Neutrophil (primary cell): ENCODE measurements around the gene FNDC4.
"Not testable (repeated sequence)": the region's sequence is repeated elsewhere in the genome, so short reads cannot be mapped to it uniquely, and the experiment has no call there.

Experiments
- H3K27ac ChIP-seq: fragments of 200-600 bp; sonication (generic); 2 replicates; pipeline ENCODE4 v1.5.1; 2016; ENCODE audit warnings: mild to moderate bottlenecking, moderate library complexity
- H3K27me3 ChIP-seq: fragments of 200-600 bp; sonication (generic); 2 replicates; pipeline ENCODE4 v1.6.0; 2016; ENCODE audit warnings: mild to moderate bottlenecking
- H3K36me3 ChIP-seq: fragments of 200-600 bp; sonication (generic); 2 replicates; pipeline ENCODE4 v1.5.1; 2017
- H3K4me1 ChIP-seq, 2 experiments: fragments of 200-600 bp in 1 of 2; sonication (generic) in 1 of 2; 1 replicate in 1 of 2; 2 replicates in 1 of 2; pipeline versions ENCODE4 v1.5.1 to v1.6.1; 2013 to 2016; ENCODE audit warnings: low read depth in 1 of 2, low read length in 1 of 2, mild to moderate bottlenecking in 1 of 2, moderate library complexity in 1 of 2; ENCODE audit not compliant: control insufficient read depth in 1 of 2, insufficient read depth in 1 of 2
- H3K4me3 ChIP-seq, 2 experiments: fragments of 200-600 bp in 1 of 2; sonication (generic) in 1 of 2; 1 replicate in 1 of 2; 2 replicates in 1 of 2; pipeline ENCODE4 v1.5.1; 2013 to 2016; ENCODE audit warnings: low read depth in 1 of 2, low read length in 1 of 2, mild to moderate bottlenecking in 1 of 2, moderate library complexity in 1 of 2
- H3K9me3 ChIP-seq: fragments of 200-600 bp; sonication (generic); 2 replicates; pipeline ENCODE4 v1.5.1; 2016
- TF ChIP-seq, protein P1 (sequence below): fragments of 200-600 bp; sonication (generic); IDR thresholded peaks from 2 replicates; pipeline ENCODE4 v1.5.1; 2016; ENCODE audit warnings: antibody characterized with exemption

FNDC4 gene, protein sequence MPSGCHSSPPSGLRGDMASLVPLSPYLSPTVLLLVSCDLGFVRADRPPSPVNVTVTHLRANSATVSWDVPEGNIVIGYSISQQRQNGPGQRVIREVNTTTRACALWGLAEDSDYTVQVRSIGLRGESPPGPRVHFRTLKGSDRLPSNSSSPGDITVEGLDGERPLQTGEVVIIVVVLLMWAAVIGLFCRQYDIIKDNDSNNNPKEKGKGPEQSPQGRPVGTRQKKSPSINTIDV

DNA sequence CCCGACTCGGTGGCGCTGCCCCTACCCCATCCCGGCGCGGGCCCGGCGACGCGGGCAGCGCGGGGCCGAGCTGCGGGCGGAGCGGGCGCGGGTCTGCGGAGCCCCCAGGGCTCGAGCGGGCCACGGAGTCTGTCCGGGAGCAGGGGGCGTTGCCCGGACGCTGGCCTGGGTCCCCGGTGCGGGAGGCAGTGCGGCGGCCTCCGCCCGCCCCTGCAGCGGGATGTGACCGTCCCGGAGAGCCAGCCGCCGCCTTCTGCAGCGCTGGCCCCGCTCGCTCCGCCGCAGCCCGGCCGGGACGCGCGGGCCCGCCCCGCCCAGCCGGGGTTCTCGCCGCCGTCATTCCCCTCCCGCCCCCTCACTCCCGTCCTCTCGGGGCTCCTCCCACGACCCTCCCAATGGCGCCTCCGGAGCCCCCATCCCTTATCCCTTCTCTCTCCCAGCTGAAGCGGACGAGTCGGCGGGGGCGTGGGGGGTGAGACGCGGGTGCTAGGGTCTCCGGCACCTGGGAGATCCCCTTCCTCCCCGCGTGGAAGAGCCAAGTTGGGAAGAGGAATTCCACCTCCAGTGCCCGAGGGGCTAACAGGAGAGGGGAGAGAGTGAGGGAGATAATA lies at the start of gene FNDC4:
Gene FNDC4 (minus strand): TSS at position 257 of the 611 bp plus-strand sequence. CDS start 521 bp downstream, outside the sequence.
- peaks cover 85% of the 10 kb centered on the region for H3K27me3 ChIP-seq
- H3K9me3 ChIP-seq: no peaks in the 10 kb centered on the region
- no peak within 1 kb of the TSS for H3K27ac ChIP-seq
- TF ChIP-seq, protein P1, sequence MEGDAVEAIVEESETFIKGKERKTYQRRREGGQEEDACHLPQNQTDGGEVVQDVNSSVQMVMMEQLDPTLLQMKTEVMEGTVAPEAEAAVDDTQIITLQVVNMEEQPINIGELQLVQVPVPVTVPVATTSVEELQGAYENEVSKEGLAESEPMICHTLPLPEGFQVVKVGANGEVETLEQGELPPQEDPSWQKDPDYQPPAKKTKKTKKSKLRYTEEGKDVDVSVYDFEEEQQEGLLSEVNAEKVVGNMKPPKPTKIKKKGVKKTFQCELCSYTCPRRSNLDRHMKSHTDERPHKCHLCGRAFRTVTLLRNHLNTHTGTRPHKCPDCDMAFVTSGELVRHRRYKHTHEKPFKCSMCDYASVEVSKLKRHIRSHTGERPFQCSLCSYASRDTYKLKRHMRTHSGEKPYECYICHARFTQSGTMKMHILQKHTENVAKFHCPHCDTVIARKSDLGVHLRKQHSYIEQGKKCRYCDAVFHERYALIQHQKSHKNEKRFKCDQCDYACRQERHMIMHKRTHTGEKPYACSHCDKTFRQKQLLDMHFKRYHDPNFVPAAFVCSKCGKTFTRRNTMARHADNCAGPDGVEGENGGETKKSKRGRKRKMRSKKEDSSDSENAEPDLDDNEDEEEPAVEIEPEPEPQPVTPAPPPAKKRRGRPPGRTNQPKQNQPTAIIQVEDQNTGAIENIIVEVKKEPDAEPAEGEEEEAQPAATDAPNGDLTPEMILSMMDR: no peak
- H3K4me1 ChIP-seq: peaks cover 7 to 13% of the 10 kb centered on the region in 2 experiments
- H3K4me3 ChIP-seq: peak within 1 kb of the TSS in 1 of 2 experiments; percentile 28
- no peaks in the 10 kb centered on the region for H3K36me3 ChIP-seq

DNA sequence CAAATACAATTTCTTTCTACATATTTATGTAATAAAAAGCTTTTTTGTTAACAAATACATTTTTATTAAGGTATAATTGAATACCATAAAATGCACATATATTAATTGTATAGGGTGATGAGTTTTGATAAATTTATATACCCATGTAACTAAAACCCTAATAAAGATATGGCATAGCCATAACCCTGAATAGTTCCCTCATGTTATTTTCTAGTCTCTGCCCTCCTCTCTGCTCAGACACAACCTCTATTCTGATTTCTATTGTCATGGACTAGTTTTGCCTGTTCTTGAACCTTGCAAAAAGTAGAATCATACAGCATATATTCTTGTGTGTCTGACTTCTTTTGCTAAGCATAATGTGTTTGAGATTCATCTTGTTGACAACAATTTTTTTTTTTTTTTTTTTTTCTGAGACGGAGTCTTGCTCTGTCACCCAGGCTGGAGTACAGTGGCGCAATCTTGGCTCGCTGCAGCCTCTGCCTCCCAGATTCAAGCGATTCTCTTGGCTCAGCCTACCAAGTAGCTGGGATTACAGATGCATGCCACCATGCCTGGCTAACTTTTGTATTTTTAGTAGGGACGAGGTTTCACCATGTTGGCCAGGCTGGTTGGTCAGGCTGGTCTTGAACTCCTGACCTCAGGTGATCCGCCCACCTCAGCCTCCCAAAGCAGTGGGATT lies 49.3 kb upstream of the FNDC4 start:
- H3K4me3 ChIP-seq: no peak overlapping the region
- no peaks in the 10 kb centered on the region for H3K36me3 ChIP-seq
- no peak overlapping the region for H3K27ac ChIP-seq
- no peaks in the 10 kb centered on the region for H3K4me1 ChIP-seq
- TF ChIP-seq, protein P1: no peak
- H3K9me3 ChIP-seq: no peaks in the 10 kb centered on the region
- no peaks in the 10 kb centered on the region for H3K27me3 ChIP-seq

DNA sequence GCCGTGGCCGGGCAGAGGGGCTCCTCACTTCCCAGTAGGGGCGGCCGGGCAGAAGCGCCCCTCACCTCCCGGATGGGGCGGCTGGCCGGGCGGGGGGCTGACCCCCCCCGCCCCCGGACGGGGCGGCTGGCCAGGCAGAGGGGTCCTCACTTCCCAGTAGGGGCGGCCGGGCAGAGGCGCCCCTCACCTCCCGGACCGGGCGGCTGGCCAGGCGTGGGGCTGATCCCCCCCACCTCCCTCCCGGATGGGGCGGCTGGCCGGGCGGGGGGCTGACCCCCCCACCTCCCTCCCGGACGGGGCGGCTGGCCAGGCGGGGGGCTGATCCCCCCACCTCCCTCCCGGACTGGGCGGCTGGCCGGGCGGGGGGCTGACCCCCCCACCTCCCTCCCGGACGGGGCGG lies 44.6 kb upstream of the FNDC4 start:
- peaks cover 15% of the 10 kb centered on the region for H3K27me3 ChIP-seq
- H3K9me3 ChIP-seq, H3K36me3 ChIP-seq, H3K4me3 ChIP-seq, H3K4me1 ChIP-seq, H3K27ac ChIP-seq: not testable (repeated sequence)

DNA sequence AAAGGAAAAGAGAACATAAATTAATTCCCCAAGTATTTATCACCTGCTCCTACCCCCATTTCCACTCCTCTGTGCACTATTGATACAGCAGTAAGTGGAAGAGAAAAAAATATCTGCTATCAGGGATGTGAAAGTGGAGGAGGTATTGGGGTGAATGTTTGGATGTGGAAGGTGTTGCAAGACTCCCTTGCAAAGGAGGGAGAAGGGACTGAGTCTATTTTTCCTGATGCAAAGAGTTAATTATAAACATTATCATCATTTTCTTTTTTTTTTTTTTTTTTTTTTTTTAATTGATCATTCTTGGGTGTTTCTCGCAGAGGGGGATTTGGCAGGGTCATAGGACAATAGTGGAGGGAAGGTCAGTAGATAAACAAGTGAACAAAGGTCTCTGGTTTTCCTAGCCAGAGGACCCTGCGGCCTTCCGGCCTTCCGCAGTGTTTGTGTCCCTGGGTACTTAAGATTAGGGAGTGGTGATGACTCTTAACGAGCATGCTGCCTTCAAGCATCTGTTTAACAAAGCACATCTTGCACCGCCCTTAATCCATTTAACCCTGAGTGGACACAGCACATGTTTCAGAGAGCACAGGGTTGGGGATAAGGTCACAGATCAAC lies 43.9 kb upstream of the FNDC4 start:
- H3K4me1 ChIP-seq, H3K4me3 ChIP-seq, H3K9me3 ChIP-seq, H3K36me3 ChIP-seq, H3K27ac ChIP-seq: not testable (repeated sequence)
- peaks cover 15% of the 10 kb centered on the region for H3K27me3 ChIP-seq

DNA sequence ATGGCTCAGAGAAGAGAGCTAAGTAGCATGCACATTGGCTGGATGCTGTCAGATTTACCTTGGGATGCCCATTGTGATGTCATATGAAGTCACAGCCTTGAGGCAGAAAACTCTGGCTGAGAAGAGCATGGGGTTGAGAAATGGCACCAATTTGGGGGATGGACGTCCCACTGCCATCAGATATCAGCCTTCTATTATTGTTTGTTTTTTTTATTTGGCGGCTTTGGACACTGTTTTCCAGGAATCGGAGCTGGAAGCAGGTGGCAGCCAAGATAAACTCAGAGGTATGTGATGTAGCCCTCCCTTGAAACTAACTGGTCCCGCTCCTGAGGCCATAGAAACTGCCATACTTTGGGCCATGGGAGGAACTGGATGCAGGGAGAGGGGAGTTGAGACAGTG lies 42.3 kb upstream of the FNDC4 start:
- H3K4me1 ChIP-seq: no peaks in the 10 kb centered on the region
- TF ChIP-seq, protein P1: no peak
- no peaks in the 10 kb centered on the region for H3K36me3 ChIP-seq
- H3K4me3 ChIP-seq: no peak overlapping the region
- H3K27ac ChIP-seq: no peak overlapping the region
- H3K27me3 ChIP-seq: peaks cover 15% of the 10 kb centered on the region
- no peaks in the 10 kb centered on the region for H3K9me3 ChIP-seq

DNA sequence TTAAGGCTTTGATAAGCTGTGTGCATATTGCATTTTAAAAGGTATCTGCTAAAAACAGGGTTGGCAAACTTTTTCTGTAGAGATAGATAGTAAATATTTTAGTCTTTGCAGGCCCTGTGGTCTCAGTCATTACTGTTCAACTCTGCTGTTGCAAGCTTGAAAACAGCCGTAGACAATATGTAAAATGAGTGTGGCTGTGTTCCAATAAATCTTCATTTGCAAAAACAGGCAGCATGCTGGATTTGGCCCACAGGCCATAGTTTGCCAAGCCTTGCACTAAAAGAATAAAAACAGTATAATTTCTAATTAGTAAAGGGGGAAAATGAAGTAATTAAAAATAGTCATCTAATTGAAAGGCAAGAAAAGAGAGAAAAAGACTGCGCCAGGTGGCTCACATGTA lies 37.0 kb upstream of the FNDC4 start:
- TF ChIP-seq, protein P1: no peak
- H3K9me3 ChIP-seq: no peaks in the 10 kb centered on the region
- H3K27ac ChIP-seq: no peak overlapping the region
- H3K36me3 ChIP-seq: no peaks in the 10 kb centered on the region
- no peaks in the 10 kb centered on the region for H3K4me1 ChIP-seq
- no peak overlapping the region for H3K4me3 ChIP-seq
- H3K27me3 ChIP-seq: peaks cover 12% of the 10 kb centered on the region
